ENCODE results near the gene SMIM34. TPM values are rescaled to one million over a fixed set of nuclear protein-coding genes. Genes with fewer than 3 reads are reported as not detected.
"Not testable (repeated sequence)": the region's sequence is repeated elsewhere in the genome, so short reads cannot be mapped to it uniquely, and the experiment has no call there.

The SMIM34 gene
- total RNA-seq, 5 donors from 2014 or later (not counting 1 experiment from before 2014, with no cell fraction given) = not detected

- H3K36me3 ChIP-seq (ENCODE audit: control insufficient read depth in 2 of 2, extremely low read depth in 1 of 2, insufficient read depth in 1 of 2, low read length in 1 of 2); H3K4me1 ChIP-seq (ENCODE audit: control insufficient read depth in 1 of 2, extremely low read depth in 1 of 2, insufficient read depth in 2 of 2, low read length in 2 of 2); DNase-seq; H3K27ac ChIP-seq (ENCODE audit: low read length); H3K27me3 ChIP-seq (replicated peaks in 1 of 2; ENCODE audit: control insufficient read depth in 2 of 2, extremely low read depth in 1 of 2, insufficient read depth in 2 of 2, low read length in 1 of 2); CTCF ChIA-PET; H3K4me3 Mint-ChIP-seq; H3K4me3 ChIP-seq (ENCODE audit: control insufficient read depth in 1 of 2, extremely low read depth in 1 of 2, low read length in 1 of 2); H3K4me1 Mint-ChIP-seq; H3K27me3 Mint-ChIP-seq; H3K36me3 Mint-ChIP-seq; H3K9me3 Mint-ChIP-seq; H3K9me3 ChIP-seq; H3K27ac Mint-ChIP-seq; POLR2A ChIA-PET: not testable (repeated sequence)
- peak; percentile 96 to 98 (median 96) for ATAC-seq (replicated peaks in 1 of 4)
- no CpG with 5 or more reads among the region's 49 CpGs for WGBS (ENCODE audit: insufficient coverage)
Observed at GRCh38 chr21:34374940-34375618, 48.7 kb downstream of the SMIM34 start, which contains the start of gene SMIM11. Gene SMIM11, plus strand, starts transcription at chr21:34375507. Its CDS starts 3,998 bp downstream, at chr21:34379505.

- CTCF ChIA-PET; H3K4me1 Mint-ChIP-seq; DNase-seq; H3K27ac Mint-ChIP-seq; POLR2A ChIA-PET; H3K9me3 ChIP-seq; H3K9me3 Mint-ChIP-seq; H3K4me1 ChIP-seq (ENCODE audit: control insufficient read depth in 1 of 2, extremely low read depth in 1 of 2, insufficient read depth in 2 of 2, low read length in 2 of 2); H3K27ac ChIP-seq (ENCODE audit: low read length); H3K27me3 Mint-ChIP-seq; H3K27me3 ChIP-seq (replicated peaks in 1 of 2; ENCODE audit: control insufficient read depth in 2 of 2, extremely low read depth in 1 of 2, insufficient read depth in 2 of 2, low read length in 1 of 2); H3K4me3 ChIP-seq (ENCODE audit: control insufficient read depth in 1 of 2, extremely low read depth in 1 of 2, low read length in 1 of 2); H3K4me3 Mint-ChIP-seq; ATAC-seq (replicated peaks in 1 of 4); H3K36me3 ChIP-seq (ENCODE audit: control insufficient read depth in 2 of 2, extremely low read depth in 1 of 2, insufficient read depth in 1 of 2, low read length in 1 of 2); H3K36me3 Mint-ChIP-seq: not testable (repeated sequence)
- no CpG with 5 or more reads among the region's 8 CpGs for WGBS (ENCODE audit: insufficient coverage)
Observed at GRCh38 chr21:34374462-34374861, 49.3 kb downstream of the SMIM34 start.

DNA sequence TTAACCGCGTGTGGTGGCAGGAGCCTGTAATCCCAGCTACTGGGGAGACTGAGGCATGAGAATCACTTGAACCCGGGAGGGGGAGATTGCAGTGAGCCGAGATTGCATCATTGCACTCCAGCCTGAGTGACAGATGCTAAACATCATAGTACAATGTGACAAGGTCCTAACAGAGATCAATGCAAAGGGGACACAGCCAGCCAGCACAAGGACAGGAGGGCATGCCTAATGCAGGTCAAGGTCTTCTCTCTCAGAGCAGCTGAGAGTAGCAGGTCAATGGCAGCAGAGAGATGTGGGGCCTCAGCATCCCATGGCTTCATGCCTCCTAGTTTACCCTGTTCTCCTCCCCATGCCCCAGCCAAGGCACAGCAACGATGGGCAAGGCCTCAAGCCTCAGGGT is 51.4 kb downstream of the SMIM34 start:
- Mint-ChIP-seq H3K4me3 (no peak overlapping the region), H3K27ac (no peak overlapping the region), H3K4me1 (no peaks in the 10 kb centered on the region), H3K9me3 (no peaks in the 10 kb centered on the region), H3K36me3 (no peaks in the 10 kb centered on the region), H3K27me3 (peaks cover 4 to 8% of the 10 kb centered on the region in 2 donors)
- POLR2A ChIA-PET = no interaction called here
- WGBS (ENCODE audit: insufficient coverage) = 90% methylated on average over 4 of the region's 5 CpGs
- DNase-seq (no peak), ATAC-seq (replicated peaks in 1 of 4) (no peak)
- Histone ChIP-seq H3K9me3 (no peaks in the 10 kb centered on the region), H3K27me3 (replicated peaks in 1 of 2; ENCODE audit: control insufficient read depth in 2 of 2, extremely low read depth in 1 of 2, insufficient read depth in 2 of 2, low read length in 1 of 2) (peaks cover 0 to 4% of the 10 kb centered on the region in 2 experiments), H3K27ac (ENCODE audit: low read length) (no peak overlapping the region), H3K36me3 (ENCODE audit: control insufficient read depth in 2 of 2, extremely low read depth in 1 of 2, insufficient read depth in 1 of 2, low read length in 1 of 2) (no peaks in the 10 kb centered on the region), H3K4me3 (ENCODE audit: control insufficient read depth in 1 of 2, extremely low read depth in 1 of 2, low read length in 1 of 2) (no peak overlapping the region), H3K4me1 (ENCODE audit: control insufficient read depth in 1 of 2, extremely low read depth in 1 of 2, insufficient read depth in 2 of 2, low read length in 2 of 2) (no peaks in the 10 kb centered on the region)
- CTCF ChIA-PET = interaction anchor here in 1 of 2 donors (1.5 kb wide), 1 partner anchor 10 kb away, joined by 8 read pairs; no protein-coding TSS in a partner anchor

DNA sequence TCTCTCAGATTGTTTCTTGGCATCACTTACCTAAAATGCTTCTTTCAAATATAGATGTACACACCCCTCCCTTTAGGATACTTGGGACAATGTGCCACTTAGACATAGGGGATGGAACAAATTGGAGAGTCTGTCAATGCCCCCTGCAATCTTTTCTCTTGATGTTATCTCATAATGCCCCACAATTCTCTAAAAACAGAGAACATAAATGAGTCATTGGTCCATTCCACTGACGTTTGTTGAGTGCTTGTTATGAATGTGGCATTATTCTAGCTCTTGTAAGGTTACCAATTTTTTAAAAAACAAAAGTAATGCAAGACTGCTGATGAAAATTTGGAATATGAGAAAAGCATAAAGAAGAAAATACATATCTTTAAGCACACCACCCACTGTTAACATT is 54.0 kb downstream of the SMIM34 start:
- Histone ChIP-seq H3K4me3 (ENCODE audit: control insufficient read depth in 1 of 2, extremely low read depth in 1 of 2, low read length in 1 of 2) (no peak overlapping the region), H3K36me3 (ENCODE audit: control insufficient read depth in 2 of 2, extremely low read depth in 1 of 2, insufficient read depth in 1 of 2, low read length in 1 of 2) (no peaks in the 10 kb centered on the region), H3K4me1 (ENCODE audit: control insufficient read depth in 1 of 2, extremely low read depth in 1 of 2, insufficient read depth in 2 of 2, low read length in 2 of 2) (no peaks in the 10 kb centered on the region), H3K27ac (ENCODE audit: low read length) (no peak overlapping the region), H3K9me3 (no peaks in the 10 kb centered on the region), H3K27me3 (replicated peaks in 1 of 2; ENCODE audit: control insufficient read depth in 2 of 2, extremely low read depth in 1 of 2, insufficient read depth in 2 of 2, low read length in 1 of 2) (peaks cover 0 to 4% of the 10 kb centered on the region in 2 experiments)
- no peak for ATAC-seq (replicated peaks in 1 of 4)
- POLR2A ChIA-PET = no interaction called here
- no peak for DNase-seq
- Mint-ChIP-seq H3K27me3 (peaks cover 4 to 8% of the 10 kb centered on the region in 2 donors), H3K27ac (no peak overlapping the region), H3K4me3 (no peak overlapping the region), H3K36me3 (no peaks in the 10 kb centered on the region), H3K9me3 (no peaks in the 10 kb centered on the region), H3K4me1 (no peaks in the 10 kb centered on the region)
- no CpG with 5 or more reads among the region's 1 CpG for WGBS (ENCODE audit: insufficient coverage)
- CTCF ChIA-PET = no interaction called here

Other genes starting within 250 kb of the SMIM34 start
- under 1 TPM in 1 of 5 donors, not detected in 4; 0.25 TPM for gene KCNE2, start 59.9 kb downstream of the SMIM34 start, total RNA-seq
- gene SMIM11, start 48.4 kb downstream of the SMIM34 start, total RNA-seq = 10 to 100 TPM in 1 of 5 donors, 1 to 10 TPM in 4; 7.1 to 11.7 (median 8.3) TPM
- under 1 TPM in 3 of 5 donors, not detected in 2; 0.20 to 0.39 (median 0.32) TPM for gene KCNE1, start 88.3 kb upstream of the SMIM34 start, total RNA-seq
- gene RCAN1, start 191.2 kb upstream of the SMIM34 start, total RNA-seq = 1 to 10 TPM; 5.2 to 8.2 (median 5.8) TPM
- gene CLIC6, start 245.0 kb upstream of the SMIM34 start, total RNA-seq = under 1 TPM; 0.10 to 0.98 (median 0.46) TPM